Adipocyte (in vitro differentiated cells): ENCODE measurements around the gene FABP1.

Experiments used
- DNase-seq: peaks from one replicate; pipeline ENCODE4 v3.0.0-alpha.2; 2015; ENCODE audit warnings: low read depth
- H3K27me3 ChIP-seq: replicated peaks from 2 replicates; pipeline ENCODE4 v1.7.0; 2013; ENCODE audit warnings: mild to moderate bottlenecking, low read length, moderate library complexity; ENCODE audit not compliant: control insufficient read depth, insufficient read depth
- H3K36me3 ChIP-seq: 2 replicates; pipeline ENCODE4 v1.7.0; 2013; ENCODE audit warnings: low read length, mild to moderate bottlenecking, moderate library complexity; ENCODE audit not compliant: control insufficient read depth, insufficient read depth, severe bottlenecking
- H3K4me1 ChIP-seq: 2 replicates; pipeline ENCODE4 v1.7.0; 2013; ENCODE audit warnings: mild to moderate bottlenecking, low read length, moderate library complexity; ENCODE audit not compliant: control insufficient read depth, insufficient read depth
- H3K4me3 ChIP-seq: 2 replicates; pipeline ENCODE4 v1.7.0; 2013; ENCODE audit warnings: mild to moderate bottlenecking, low read length, moderate library complexity
- H3K9ac ChIP-seq: 2 replicates; pipeline ENCODE4 v1.7.0; 2013; ENCODE audit warnings: mild to moderate bottlenecking, low read length, moderate library complexity
- H3K9me3 ChIP-seq: 2 replicates; pipeline ENCODE4 v1.7.0; 2013; ENCODE audit warnings: mild to moderate bottlenecking, low read length, moderate library complexity; ENCODE audit not compliant: control insufficient read depth

The FABP1 gene

GRCh38 chr2:88127888-88128653 lies at the start of gene FABP1:
Gene FABP1, minus strand, starts transcription at chr2:88128062. Its CDS starts 45 bp downstream, at chr2:88128017.
- Histone ChIP-seq H3K9me3 (no peaks in the 10 kb centered on the region), H3K4me1 (no peaks in the 10 kb centered on the region), H3K4me3 (no peak within 1 kb of the TSS), H3K36me3 (no peaks in the 10 kb centered on the region), H3K27me3 (peaks cover 44% of the 10 kb centered on the region), H3K9ac (no peak within 1 kb of the TSS)
- no peak for DNase-seq

- no peak for DNase-seq
- no peak overlapping the region for H3K4me3 ChIP-seq
- no peaks in the 10 kb centered on the region for H3K27me3 ChIP-seq
- peaks cover 11% of the 10 kb centered on the region for H3K4me1 ChIP-seq
- H3K9me3 ChIP-seq = no peaks in the 10 kb centered on the region
- no peaks in the 10 kb centered on the region for H3K36me3 ChIP-seq
- H3K9ac ChIP-seq = no peak overlapping the region
Observed at GRCh38 chr2:88177556-88177955, 49.7 kb upstream of the FABP1 start.

- Histone ChIP-seq H3K9ac (no peak overlapping the region), H3K4me1 (peaks cover 11% of the 10 kb centered on the region), H3K4me3 (no peak overlapping the region), H3K36me3 (no peaks in the 10 kb centered on the region), H3K27me3 (no peaks in the 10 kb centered on the region), H3K9me3 (no peaks in the 10 kb centered on the region)
- no peak for DNase-seq
Observed at GRCh38 chr2:88176352-88176984, 48.6 kb upstream of the FABP1 start.

- Histone ChIP-seq H3K9me3 (no peaks in the 10 kb centered on the region), H3K4me1 (peaks cover 18% of the 10 kb centered on the region), H3K27me3 (no peaks in the 10 kb centered on the region), H3K9ac (no peak overlapping the region), H3K4me3 (no peak overlapping the region), H3K36me3 (no peaks in the 10 kb centered on the region)
- no peak for DNase-seq
Observed at GRCh38 chr2:88172882-88173281, 45.0 kb upstream of the FABP1 start.

GRCh38 chr2:88171966-88172365 lies 44.1 kb upstream of the FABP1 start:
- Histone ChIP-seq H3K27me3 (no peaks in the 10 kb centered on the region), H3K4me3 (no peak overlapping the region), H3K4me1 (peaks cover 18% of the 10 kb centered on the region), H3K36me3 (no peaks in the 10 kb centered on the region), H3K9ac (no peak overlapping the region), H3K9me3 (no peaks in the 10 kb centered on the region)
- no peak for DNase-seq

- no peaks in the 10 kb centered on the region for H3K27me3 ChIP-seq
- peaks cover 25% of the 10 kb centered on the region for H3K4me1 ChIP-seq
- H3K9ac ChIP-seq = peak overlapping the region; percentile 90
- no peaks in the 10 kb centered on the region for H3K36me3 ChIP-seq
- peak; percentile 54 for DNase-seq
- H3K4me3 ChIP-seq = peak overlapping the region; percentile 85
- no peaks in the 10 kb centered on the region for H3K9me3 ChIP-seq
Observed at GRCh38 chr2:88170472-88170892, 42.6 kb upstream of the FABP1 start.

GRCh38 chr2:88168386-88168785 lies 40.5 kb upstream of the FABP1 start:
- Histone ChIP-seq H3K4me1 (peaks cover 24% of the 10 kb centered on the region), H3K9me3 (no peaks in the 10 kb centered on the region), H3K27me3 (peaks cover 5% of the 10 kb centered on the region), H3K36me3 (no peaks in the 10 kb centered on the region), H3K9ac (no peak overlapping the region), H3K4me3 (no peak overlapping the region)
- DNase-seq = no peak

- Histone ChIP-seq H3K4me1 (peaks cover 19% of the 10 kb centered on the region), H3K9me3 (no peaks in the 10 kb centered on the region), H3K36me3 (no peaks in the 10 kb centered on the region), H3K9ac (no peak overlapping the region), H3K4me3 (no peak overlapping the region), H3K27me3 (peaks cover 5% of the 10 kb centered on the region)
- DNase-seq = no peak
Observed at GRCh38 chr2:88167740-88168139, 39.9 kb upstream of the FABP1 start.

- Histone ChIP-seq H3K36me3 (no peaks in the 10 kb centered on the region), H3K9me3 (no peaks in the 10 kb centered on the region), H3K27me3 (peaks cover 5% of the 10 kb centered on the region), H3K9ac (peak overlapping the region; percentile 40), H3K4me3 (no peak overlapping the region), H3K4me1 (peaks cover 12% of the 10 kb centered on the region)
- DNase-seq = no peak
Observed at GRCh38 chr2:88165332-88166003, 37.6 kb upstream of the FABP1 start.

- no peaks in the 10 kb centered on the region for H3K9me3 ChIP-seq
- DNase-seq = no peak
- no peak overlapping the region for H3K9ac ChIP-seq
- peaks cover 5% of the 10 kb centered on the region for H3K27me3 ChIP-seq
- no peaks in the 10 kb centered on the region for H3K36me3 ChIP-seq
- no peak overlapping the region for H3K4me3 ChIP-seq
- H3K4me1 ChIP-seq = peaks cover 12% of the 10 kb centered on the region
Observed at GRCh38 chr2:88161446-88162244, 33.8 kb upstream of the FABP1 start.

- DNase-seq = no peak
- Histone ChIP-seq H3K4me1 (peaks cover 5% of the 10 kb centered on the region), H3K36me3 (no peaks in the 10 kb centered on the region), H3K9ac (no peak overlapping the region), H3K27me3 (peaks cover 5% of the 10 kb centered on the region), H3K4me3 (no peak overlapping the region), H3K9me3 (no peaks in the 10 kb centered on the region)
Observed at GRCh38 chr2:88160517-88160916, 32.7 kb upstream of the FABP1 start.
